GM13976 (cell line): ENCODE measurements around the gene RPS27L.

ENCODE experiments used
- DNase-seq: peaks from one replicate; pipeline ENCODE4 v3.0.0; 2012; ENCODE audit warnings: low spot score
- CTCF ChIP-seq: IDR thresholded peaks from 2 replicates; pipeline ENCODE4 v1.5.1; 2012; ENCODE audit warnings: borderline replicate concordance, mild to moderate bottlenecking; ENCODE audit not compliant: insufficient read depth; ENCODE audit errors: extremely low read depth, missing control alignments, control extremely low read depth
- in situ Hi-C: fragments of 300-500 bp; cut with MboI; formaldehyde crosslinking; loops from one replicate; pipeline ENCODE4 v1.12.0; 2022; ENCODE audit warnings: low sequenced_read_pairs, mixed read lengths, inconsistent platforms; ENCODE audit not compliant: unreplicated experiment

The RPS27L gene

GRCh38 chr15:63187589-63188226 is 30.4 kb upstream of the RPS27L start:
- DNase-seq = no peak
- in situ Hi-C loops = no loop called here

GRCh38 chr15:63186065-63186464 is 28.8 kb upstream of the RPS27L start:
- in situ Hi-C loops = no loop called here
- no peak for TF ChIP-seq CTCF

More at GRCh38 chr15:63187589-63188226, 30.4 kb upstream of the RPS27L start:
- TF ChIP-seq CTCF = no peak

GRCh38 chr15:63185206-63185605 is 27.9 kb upstream of the RPS27L start:
- in situ Hi-C loops = no loop called here
- no peak for TF ChIP-seq CTCF
- no peak for DNase-seq

More at GRCh38 chr15:63186065-63186464, 28.8 kb upstream of the RPS27L start:
- DNase-seq = no peak

GRCh38 chr15:63181648-63182047 is 24.4 kb upstream of the RPS27L start:
- in situ Hi-C loops = no loop called here
- TF ChIP-seq CTCF = no peak
- DNase-seq = no peak

- no peak for TF ChIP-seq CTCF
Observed at GRCh38 chr15:63180746-63181145, 23.5 kb upstream of the RPS27L start.

GRCh38 chr15:63178034-63178433 is 20.8 kb upstream of the RPS27L start:
- TF ChIP-seq CTCF = no peak
- in situ Hi-C loops = no loop called here
- no peak for DNase-seq

More at GRCh38 chr15:63180746-63181145, 23.5 kb upstream of the RPS27L start:
- in situ Hi-C loops = no loop called here
- DNase-seq = no peak
